Neutrophil (primary cell): ENCODE results near the gene PDE8A.

Experiments used
- H3K27ac ChIP-seq: fragments of 200-600 bp; sonication (generic); 2 replicates; pipeline ENCODE4 v1.5.1; 2016; ENCODE audit warnings: mild to moderate bottlenecking, moderate library complexity
- H3K27me3 ChIP-seq: fragments of 200-600 bp; sonication (generic); 2 replicates; pipeline ENCODE4 v1.6.0; 2016; ENCODE audit warnings: mild to moderate bottlenecking
- H3K36me3 ChIP-seq: fragments of 200-600 bp; sonication (generic); 2 replicates; pipeline ENCODE4 v1.5.1; 2017
- H3K4me1 ChIP-seq, 2 experiments: fragments of 200-600 bp in 1 of 2; sonication (generic) in 1 of 2; 1 replicate in 1 of 2; 2 replicates in 1 of 2; pipeline versions ENCODE4 v1.5.1 to v1.6.1; 2013 to 2016; ENCODE audit warnings: low read depth in 1 of 2, low read length in 1 of 2, mild to moderate bottlenecking in 1 of 2, moderate library complexity in 1 of 2; ENCODE audit not compliant: control insufficient read depth in 1 of 2, insufficient read depth in 1 of 2
- H3K4me3 ChIP-seq, 2 experiments: fragments of 200-600 bp in 1 of 2; sonication (generic) in 1 of 2; 1 replicate in 1 of 2; 2 replicates in 1 of 2; pipeline ENCODE4 v1.5.1; 2013 to 2016; ENCODE audit warnings: low read depth in 1 of 2, low read length in 1 of 2, mild to moderate bottlenecking in 1 of 2, moderate library complexity in 1 of 2
- H3K9me3 ChIP-seq: fragments of 200-600 bp; sonication (generic); 2 replicates; pipeline ENCODE4 v1.5.1; 2016
- TF ChIP-seq, protein P1 (sequence below): fragments of 200-600 bp; sonication (generic); IDR thresholded peaks from 2 replicates; pipeline ENCODE4 v1.5.1; 2016; ENCODE audit warnings: antibody characterized with exemption

PDE8A gene

DNA sequence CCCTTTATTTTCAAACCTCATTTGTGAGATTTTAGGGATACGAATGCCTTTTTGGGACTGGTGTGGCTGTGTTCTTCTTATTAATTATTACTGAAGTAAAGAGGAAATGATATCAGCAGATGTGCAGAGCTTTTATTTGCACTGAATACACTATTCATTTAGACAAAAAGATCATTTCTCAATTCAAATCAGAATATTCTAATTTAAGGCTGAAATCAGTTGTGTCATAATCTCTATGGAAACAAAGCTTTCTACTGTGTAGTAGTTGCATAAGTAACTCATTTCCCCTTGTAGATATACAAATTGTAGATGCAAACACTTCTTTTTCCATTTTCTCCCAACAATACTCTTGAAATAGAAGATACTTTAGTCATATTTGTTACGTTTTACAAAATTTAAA is 56.0 kb downstream of the PDE8A start:
- H3K36me3 ChIP-seq = no peaks in the 10 kb centered on the region
- TF ChIP-seq, protein P1, sequence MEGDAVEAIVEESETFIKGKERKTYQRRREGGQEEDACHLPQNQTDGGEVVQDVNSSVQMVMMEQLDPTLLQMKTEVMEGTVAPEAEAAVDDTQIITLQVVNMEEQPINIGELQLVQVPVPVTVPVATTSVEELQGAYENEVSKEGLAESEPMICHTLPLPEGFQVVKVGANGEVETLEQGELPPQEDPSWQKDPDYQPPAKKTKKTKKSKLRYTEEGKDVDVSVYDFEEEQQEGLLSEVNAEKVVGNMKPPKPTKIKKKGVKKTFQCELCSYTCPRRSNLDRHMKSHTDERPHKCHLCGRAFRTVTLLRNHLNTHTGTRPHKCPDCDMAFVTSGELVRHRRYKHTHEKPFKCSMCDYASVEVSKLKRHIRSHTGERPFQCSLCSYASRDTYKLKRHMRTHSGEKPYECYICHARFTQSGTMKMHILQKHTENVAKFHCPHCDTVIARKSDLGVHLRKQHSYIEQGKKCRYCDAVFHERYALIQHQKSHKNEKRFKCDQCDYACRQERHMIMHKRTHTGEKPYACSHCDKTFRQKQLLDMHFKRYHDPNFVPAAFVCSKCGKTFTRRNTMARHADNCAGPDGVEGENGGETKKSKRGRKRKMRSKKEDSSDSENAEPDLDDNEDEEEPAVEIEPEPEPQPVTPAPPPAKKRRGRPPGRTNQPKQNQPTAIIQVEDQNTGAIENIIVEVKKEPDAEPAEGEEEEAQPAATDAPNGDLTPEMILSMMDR = no peak
- H3K4me3 ChIP-seq = no peak overlapping the region
- H3K9me3 ChIP-seq = no peaks in the 10 kb centered on the region
- H3K4me1 ChIP-seq = peaks cover 0 to 13% of the 10 kb centered on the region in 2 experiments
- H3K27me3 ChIP-seq = no peaks in the 10 kb centered on the region
- H3K27ac ChIP-seq = no peak overlapping the region

DNA sequence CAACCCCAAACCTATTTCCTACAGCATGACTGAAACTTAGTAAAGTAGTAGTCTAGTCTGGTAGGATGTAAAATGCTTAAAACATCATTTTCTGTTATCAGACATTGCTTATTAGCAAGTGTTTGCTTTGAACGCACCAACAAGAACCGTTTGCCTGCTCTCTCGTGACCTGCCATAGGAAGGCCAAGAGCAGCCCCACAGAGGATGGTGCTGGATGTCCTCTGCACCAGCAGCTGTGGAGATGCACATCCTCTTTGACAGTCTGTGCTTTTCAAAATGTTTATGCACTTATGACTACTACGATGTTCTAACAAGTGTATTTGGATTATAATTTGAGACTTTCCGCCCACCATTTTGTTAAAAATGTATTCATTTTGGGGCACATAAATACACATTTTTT is 59.6 kb downstream of the PDE8A start:
- H3K36me3 ChIP-seq = no peaks in the 10 kb centered on the region
- no peak overlapping the region for H3K4me3 ChIP-seq
- no peak overlapping the region for H3K27ac ChIP-seq
- peaks cover 0 to 13% of the 10 kb centered on the region in 2 experiments for H3K4me1 ChIP-seq
- no peaks in the 10 kb centered on the region for H3K27me3 ChIP-seq
- TF ChIP-seq, protein P1 = no peak
- no peaks in the 10 kb centered on the region for H3K9me3 ChIP-seq

DNA sequence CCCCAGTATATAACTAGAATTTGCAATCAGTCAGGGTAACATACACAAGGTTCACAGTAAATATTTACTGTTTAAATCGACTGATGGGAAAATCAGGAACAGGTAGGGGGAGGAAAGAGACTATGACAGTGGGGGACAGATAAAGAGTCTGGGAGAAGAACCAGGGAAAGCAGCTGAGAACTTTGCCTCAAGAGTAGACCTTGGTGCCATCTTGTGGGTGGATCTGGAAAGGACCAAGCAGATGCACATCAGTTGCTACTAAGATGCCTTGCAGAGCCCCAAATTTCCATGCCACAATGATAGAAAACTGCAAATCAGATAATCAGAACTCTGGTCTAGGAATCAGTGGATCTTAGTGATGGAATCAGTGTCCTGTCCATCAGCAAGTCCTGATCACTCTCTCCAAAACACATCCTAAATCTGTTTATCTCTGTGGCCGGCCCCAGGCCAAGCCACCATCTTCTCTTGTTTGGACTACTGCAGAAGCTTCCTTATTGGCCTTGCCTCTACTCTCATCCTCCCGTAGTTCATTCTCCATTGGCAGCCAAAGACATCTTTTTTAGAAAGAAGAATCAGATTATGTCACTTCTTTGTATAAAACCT is 62.7 kb downstream of the PDE8A start:
- Histone ChIP-seq H3K27me3 (no peaks in the 10 kb centered on the region), H3K27ac (no peak overlapping the region), H3K9me3 (no peaks in the 10 kb centered on the region), H3K4me1 (peaks cover 0 to 6% of the 10 kb centered on the region in 2 experiments), H3K4me3 (no peak overlapping the region), H3K36me3 (no peaks in the 10 kb centered on the region)
- TF ChIP-seq, protein P1 = no peak

DNA sequence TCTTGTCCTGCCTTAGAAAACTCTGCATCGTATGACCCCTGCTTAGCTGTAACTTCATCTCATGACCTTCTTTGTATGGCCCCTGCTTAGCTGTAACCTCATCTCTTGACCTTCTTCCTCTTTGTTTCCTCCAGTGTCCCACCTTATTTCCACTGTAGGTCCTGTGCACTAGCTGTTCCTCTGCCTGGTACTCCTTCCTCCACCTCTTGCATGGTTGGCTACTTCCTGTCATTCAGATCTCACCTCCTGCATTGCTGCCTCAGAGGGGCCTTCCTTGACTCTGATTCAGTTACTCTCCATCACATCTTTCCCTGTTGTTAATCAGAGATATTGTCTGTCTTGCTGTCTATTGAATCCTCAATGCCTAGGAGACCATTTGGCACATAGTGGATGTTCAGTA is 63.2 kb downstream of the PDE8A start:
- Histone ChIP-seq H3K27ac (no peak overlapping the region), H3K9me3 (no peaks in the 10 kb centered on the region), H3K4me3 (no peak overlapping the region), H3K4me1 (peaks cover 0 to 6% of the 10 kb centered on the region in 2 experiments), H3K36me3 (no peaks in the 10 kb centered on the region), H3K27me3 (no peaks in the 10 kb centered on the region)
- TF ChIP-seq, protein P1 = no peak

DNA sequence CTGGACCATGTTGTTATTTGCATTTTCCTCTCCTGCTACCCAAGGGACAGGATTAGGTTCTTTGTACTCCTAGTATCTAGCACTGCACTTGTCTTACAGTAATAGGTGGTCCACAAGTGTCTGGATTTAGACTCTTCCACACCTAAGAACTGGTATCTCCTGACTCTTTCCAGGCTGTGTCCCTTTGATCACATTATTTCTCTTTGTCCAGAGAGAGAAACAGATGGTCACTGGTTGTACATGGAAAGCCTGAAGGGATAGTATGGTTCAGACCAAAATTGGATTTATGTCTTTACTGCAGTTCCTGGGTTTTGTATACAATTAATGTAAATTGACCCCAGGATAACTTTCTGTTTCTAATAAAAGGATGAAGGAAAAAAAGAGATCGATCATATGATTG is 64.0 kb downstream of the PDE8A start:
- H3K36me3 ChIP-seq = no peaks in the 10 kb centered on the region
- TF ChIP-seq, protein P1 = no peak
- H3K27me3 ChIP-seq = no peaks in the 10 kb centered on the region
- no peak overlapping the region for H3K27ac ChIP-seq
- no peak overlapping the region for H3K4me3 ChIP-seq
- H3K4me1 ChIP-seq = peaks cover 0 to 6% of the 10 kb centered on the region in 2 experiments
- no peaks in the 10 kb centered on the region for H3K9me3 ChIP-seq
